K562 (cell line): ENCODE data around the gene PRR36. TPM values are rescaled to one million over a fixed set of nuclear protein-coding genes. Genes with fewer than 3 reads are reported as not detected.

ENCODE experiments used
- ATAC-seq: fragments of 200-7000 bp; cut with Tn5 transposase; 3 replicates; pipeline ENCODE4 v1.9.1; 2020; ENCODE audit warnings: moderate library complexity
- BruUV-seq: library from RNA; stranded (reverse); fragments of 400-500 nt; replicated peaks from 2 replicates; lab custom pipeline; 2021; lab: Mats Ljungman, UMichigan
- CTCF ChIA-PET: fragments of 300-600 bp; formaldehyde crosslinking; extraction: SDS; loops from one replicate; lab custom pipeline; 2021; ENCODE audit warnings: low intra/inter-chr PET ratio; lab: Yijun Ruan, JAX
- POLR2A ChIA-PET: fragments of 300-600, 350-650 bp; sonication (Branson Sonifier 250); formaldehyde crosslinking; extraction: SDS; loops from one replicate; lab custom pipeline; 2021; ENCODE audit warnings: antibody characterized with exemption, inconsistent platforms; lab: Yijun Ruan, JAX
- DNase-seq, 4 experiments: peaks; one replicate each; pipeline versions ENCODE4 v3.0.0 to v3.0.0-alpha.2; 2011 to 2018; ENCODE audit warnings: low spot score in 3 of 4, mixed read lengths in 3 of 4; ENCODE audit errors: extremely low read depth in 1 of 4
- FAIRE-seq: peaks from 2 replicates; lab custom pipeline; 2011; peaks lifted over from hg19 to GRCh38; lab: Jason Lieb, UNC
- H2AFZ ChIP-seq: 2 replicates; pipeline ENCODE4 v1.6.0; 2011; ENCODE audit warnings: low read depth, low read length, control low read depth, inconsistent platforms
- H3K27ac ChIP-seq: fragments of 200-600 bp; 3 replicates; pipeline ENCODE4 v1.8.0; 2011; ENCODE audit warnings: low read depth, mild to moderate bottlenecking, control low read depth, inconsistent platforms, low read length, moderate library complexity, mixed read lengths; ENCODE audit errors: extremely low read depth
- H3K27me3 ChIP-seq, 2 experiments: fragments of 300-600 bp in 1 of 2; 2 replicates in 1 of 2; 3 replicates in 1 of 2; pipeline versions ENCODE4 v1.6.0 to v1.8.0; 2011; ENCODE audit warnings: inconsistent platforms in 2 of 2, low read length in 2 of 2, mild to moderate bottlenecking in 1 of 2, mixed read lengths in 1 of 2, moderate library complexity in 1 of 2; ENCODE audit not compliant: control insufficient read depth in 2 of 2, insufficient read depth in 2 of 2
- H3K36me3 ChIP-seq: fragments of 300-600 bp; 3 replicates; pipeline ENCODE4 v1.8.0; 2011; ENCODE audit warnings: mild to moderate bottlenecking, low read length, inconsistent platforms; ENCODE audit not compliant: control insufficient read depth, insufficient read depth
- H3K4me1 ChIP-seq, 2 experiments: fragments of 200-600 bp in 1 of 2; replicated peaks in 1 of 2; 2 replicates in 1 of 2; 3 replicates in 1 of 2; pipeline versions ENCODE4 v1.5.1 to v1.8.0; 2011; ENCODE audit warnings: inconsistent platforms in 2 of 2, low read length in 2 of 2, mild to moderate bottlenecking in 1 of 2, mixed read lengths in 1 of 2, moderate library complexity in 1 of 2; ENCODE audit not compliant: control insufficient read depth in 2 of 2, insufficient read depth in 2 of 2
- H3K4me2 ChIP-seq: 2 replicates; pipeline ENCODE4 v1.6.1; 2011; ENCODE audit warnings: low read length, control low read depth, inconsistent platforms, mixed read lengths; ENCODE audit not compliant: insufficient read depth
- H3K4me3 ChIP-seq: fragments of 200-600 bp; sonication (generic), shearing (Covaris generic); 2 replicates; pipeline ENCODE4 v1.5.1; 2016; ENCODE audit warnings: control low read depth, inconsistent platforms
- H3K79me2 ChIP-seq: fragments of 200-600 bp; 3 replicates; pipeline ENCODE4 v1.8.0; 2011; ENCODE audit warnings: low read length, inconsistent platforms; ENCODE audit not compliant: control insufficient read depth, insufficient read depth
- H3K9ac ChIP-seq, 2 experiments: 2 replicates each; pipeline versions ENCODE4 v1.6.0 to v1.6.1; 2011; ENCODE audit warnings: low read depth in 2 of 2, low read length in 2 of 2, control low read depth in 1 of 2, inconsistent platforms in 1 of 2, mild to moderate bottlenecking in 1 of 2, mixed read lengths in 1 of 2; ENCODE audit not compliant: insufficient read depth in 1 of 2
- H3K9me1 ChIP-seq: one replicate; pipeline ENCODE4 v1.6.0; 2011; ENCODE audit warnings: inconsistent platforms, mild to moderate bottlenecking, low read length, moderate library complexity; ENCODE audit not compliant: control insufficient read depth, insufficient read depth
- H3K9me3 ChIP-seq: replicated peaks from 2 replicates; pipeline ENCODE4 v1.5.1; 2011; ENCODE audit warnings: low read depth, low read length, inconsistent platforms; ENCODE audit not compliant: control insufficient read depth, insufficient read depth
- H4K20me1 ChIP-seq: replicated peaks from 2 replicates; pipeline ENCODE4 v1.6.1; 2011; ENCODE audit warnings: low read length, inconsistent platforms, mixed read lengths; ENCODE audit not compliant: control insufficient read depth, insufficient read depth
- CBFA2T3 ChIP-seq: fragments of 450-650 bp; IDR thresholded peaks from 2 replicates; pipeline ENCODE4 v1.6.1; 2017
- CCNT2 ChIP-seq: IDR thresholded peaks from 2 replicates; pipeline ENCODE4 v1.6.1; 2011; ENCODE audit warnings: borderline replicate concordance, low read depth, mild to moderate bottlenecking, moderate library complexity, mixed read lengths, low read length; ENCODE audit not compliant: insufficient read length; ENCODE audit errors: extremely low read depth
- CREB1 ChIP-seq, 2 experiments: sonication (generic) in 1 of 2; formaldehyde crosslinking in 1 of 2; IDR thresholded peaks; 2 replicates each; pipeline versions ENCODE4 v1.6.1 to v1.8.0; 2012 to 2022; ENCODE audit warnings: inconsistent platforms in 1 of 2, mild to moderate bottlenecking in 1 of 2, missing genetic modification reagents in 1 of 2, moderate library complexity in 1 of 2
- HBP1 ChIP-seq: fragments of 450-650 bp; formaldehyde crosslinking; IDR thresholded peaks from 2 replicates; pipeline ENCODE4 v1.4.0; 2022; ENCODE audit warnings: missing genetic modification characterization
- HDAC1 ChIP-seq, 2 experiments: fragments of 450-650 bp; IDR thresholded peaks; 2 replicates each; pipeline ENCODE4 v1.6.1; 2016 to 2017; ENCODE audit warnings: inconsistent platforms in 1 of 2, mild to moderate bottlenecking in 1 of 2, moderate library complexity in 1 of 2
- HEY1 ChIP-seq: fragments of 250-450 bp; sonication (Bioruptor Pico); IDR thresholded peaks from 2 replicates; pipeline ENCODE4 v1.5.0; 2020; ENCODE audit warnings: mild to moderate bottlenecking, moderate library complexity, borderline replicate concordance
- HNRNPH1 ChIP-seq: fragments of 200-400 bp; formaldehyde crosslinking; optimal IDR thresholded peaks from 2 replicates; pipeline ENCODE3; 2017; ENCODE audit warnings: low read depth, mild to moderate bottlenecking, low read length, moderate library complexity
- NFE2 ChIP-seq: IDR thresholded peaks from 2 replicates; pipeline ENCODE4 v1.6.1; 2014; ENCODE audit warnings: antibody characterized with exemption, low read depth
- NR2C2 ChIP-seq, 2 experiments: fragments of 200-800 bp in 1 of 2; sonication (Bioruptor generic) in 1 of 2; sonication (generic) in 1 of 2; formaldehyde crosslinking in 1 of 2; IDR thresholded peaks; 2 replicates each; pipeline versions ENCODE4 v1.6.1 to v1.8.0; 2016 to 2022; ENCODE audit warnings: mild to moderate bottlenecking in 1 of 2, missing compliant biosample characterization in 1 of 2, missing genetic modification characterization in 1 of 2, missing genetic modification reagents in 1 of 2
- NRF1 ChIP-seq, 2 experiments: fragments of 450-650 bp; IDR thresholded peaks in 1 of 2; conservative IDR thresholded peaks in 1 of 2; 2 replicates each; pipeline ENCODE4 v1.6.1; 2014; ENCODE audit warnings: mild to moderate bottlenecking in 2 of 2
- POLR2AphosphoS5 ChIP-seq: IDR thresholded peaks from 2 replicates; pipeline ENCODE4 v1.6.1; 2011; ENCODE audit warnings: mild to moderate bottlenecking, low read depth, low read length, moderate library complexity; ENCODE audit not compliant: control insufficient read depth, insufficient read depth
- RB1 ChIP-seq: fragments of 450-650 bp; IDR thresholded peaks from 2 replicates; pipeline ENCODE4 v1.6.1; 2017; ENCODE audit warnings: low read depth, mild to moderate bottlenecking
- ZBTB26 ChIP-seq: fragments of 450-650 bp; formaldehyde crosslinking; IDR thresholded peaks from 2 replicates; pipeline ENCODE4 v1.4.0; 2022; ENCODE audit warnings: missing genetic modification characterization
- ZNF140 ChIP-seq: fragments of 250-450 bp; sonication (Bioruptor Pico); IDR thresholded peaks from 2 replicates; pipeline ENCODE4 v1.8.0; 2021; ENCODE audit warnings: moderate library complexity, mild to moderate bottlenecking, inconsistent platforms
- WGBS: fragments of 100-300 bp; shearing (Covaris generic); methylation state at CpG from one replicate; pipeline ENCODE4 v1.1.6; 2016; ENCODE audit warnings: low coverage, mixed read lengths; ENCODE audit not compliant: insufficient coverage; ENCODE audit errors: missing lambda C conversion rate; 5-methylcytosine and 5-hydroxymethylcytosine counted together
- in situ Hi-C: fragments of 300-500 bp; cut with MboI; formaldehyde crosslinking; loops from 4 replicates; pipeline ENCODE4 v1.15.0; 2018; ENCODE audit warnings: inconsistent platforms, mixed read lengths
- intact Hi-C: fragments of 100-400 bp; cut with micrococcal nuclease; formaldehyde crosslinking; loops from 2 replicates; pipeline ENCODE4 v1.14.2; 2022
- polyA plus RNA-seq, 8 experiments: library from polyadenylated mRNA; depleted of rRNA in 4 of 8; stranded (reverse) in 5 of 8; unstranded in 3 of 8; fragments of >200 nt; fragmentation: Nextera tagmentation in 2 of 8; fragmentation: Illumina TruSeq in 1 of 8; extraction: Ambion mirVana in 2 of 8; extraction: Trizol in 1 of 8; gene quantifications; 2 replicates each; pipeline versions ENCODE4 v1.2.1 to v1.2.3, GENCODE V29; 2011 to 2014; ENCODE audit warnings: inconsistent platforms in 1 of 8, missing spikeins in 1 of 8
- total RNA-seq, 7 experiments: library from RNA; depleted of rRNA in 6 of 7; stranded (reverse); fragments of >200 nt in 6 of 7; fragmentation: Illumina TruSeq in 2 of 7; extraction: Trizol in 2 of 7; gene quantifications; 2 replicates each; pipeline versions ENCODE4 v1.2.1 to v1.2.3, GENCODE V29; 2011 to 2021; ENCODE audit warnings: low replicate concordance in 1 of 7

PRR36 gene
- total and polyA plus RNA-seq, 9 of the 15 experiments (the other 6 are each of a cell fraction or from before 2014, with no cell fraction given), result 0.05 to 0.42 (median 0.06) TPM; not detected in 6

- Histone ChIP-seq H3K27ac (peak overlapping the region; percentile 71; the same call in 2 of the 3 replicates), H3K9ac (peak overlapping the region; percentile 54 to 88; a peak in 3 of 4 replicates), H3K4me1 (peaks cover 15 to 89% of the 10 kb centered on the region in 2 experiments; a peak in 4 of 5 replicates), H3K9me1 (no peaks in the 10 kb centered on the region), H3K36me3 (no peaks in the 10 kb centered on the region), H3K9me3 (no peaks in the 10 kb centered on the region), H3K27me3 (no peaks in the 10 kb centered on the region; a peak in 1 of 5 replicates), H3K79me2 (no peaks in the 10 kb centered on the region), H3K4me3 (peak overlapping the region; percentile 75), H3K4me2 (peak overlapping the region; percentile 83; the same call in 1 of the 2 replicates), H4K20me1 (peaks cover 13% of the 10 kb centered on the region), H2AFZ (peak overlapping the region; percentile 99)
- intact Hi-C loops (loop anchor here (2.0 to 5.0 kb wide), 2 partner anchors 33 to 52 kb away; partner anchors contain the start of genes MAP2K7 and SNAPC2), in situ Hi-C loops (no loop called here)
- FAIRE-seq, result no peak
- peak; percentile 48 for ATAC-seq
- peak; percentile 69 to 96 (median 78) for DNase-seq
- no TSS peak for BruUV-seq
- CTCF ChIA-PET, result no interaction called here
- 0% methylated on average over 1 of the region's 30 CpGs for WGBS
- POLR2A ChIA-PET, result interaction anchor here (0.6 to 2.0 kb wide), 13 partner anchors 11 to 783 kb away, joined by 3 to 16 read pairs (median 5); partner anchors contain the start of genes MAP2K7 and SNAPC2
- no peak for TF ChIP-seq CCNT2
- TF ChIP-seq NR2C2 (CRISPR knock-in tag; IDR thresholded peaks at IDR 0.05), result no peak
- no peak for TF ChIP-seq NR2C2 (tag; IDR thresholded peaks at IDR 0.05)
- peak in 1 of 2 experiments; percentile 34; a peak in 1 of 4 replicates for TF ChIP-seq HDAC1 (IDR thresholded peaks at IDR 0.05)
- TF ChIP-seq ZNF140 (CRISPR knock-in tag), result no peak
- TF ChIP-seq ZBTB26 (CRISPR knock-in tag), result peak; percentile 52; the same call in 1 of the 2 replicates
- TF ChIP-seq CBFA2T3, result no peak
- TF ChIP-seq HBP1 (CRISPR knock-in tag), result 0 out of 2 replicates have a peak, but pooled peaks have one; percentile 40
- 0 out of 2 replicates have a peak, but pooled peaks have one; percentile 7 for TF ChIP-seq RB1
- no peak for TF ChIP-seq CREB1 (IDR thresholded peaks at IDR 0.05)
- TF ChIP-seq CREB1 (CRISPR knock-in tag; IDR thresholded peaks at IDR 0.05), result no peak
- TF ChIP-seq NFE2, result no peak
- TF ChIP-seq HNRNPH1, result no peak
- TF ChIP-seq HEY1, result no peak
- TF ChIP-seq POLR2AphosphoS5, result no peak
- TF ChIP-seq NRF1 (conservative IDR thresholded peaks at IDR 0.05 in 1 of 2, IDR thresholded peaks at IDR 0.05 in 1 of 2), result 0 out of 4 replicates have a peak, but pooled peaks of 1 of the 2 experiments have one; percentile 25
Measured at GRCh38 chr19:7869910-7870511, 4.2 kb downstream of the PRR36 start.
